AG04449 (cell line): ENCODE measurements around the gene UBTD1.

ENCODE experiments used
- CTCF ChIA-PET: fragments of 350-600 bp; formaldehyde crosslinking; extraction: SDS; loops from one replicate; lab custom pipeline; 2021; ENCODE audit warnings: antibody characterized with exemption; lab: Yijun Ruan, JAX
- POLR2A ChIA-PET: fragments of 400-600, 350-600 bp; formaldehyde crosslinking; extraction: SDS; loops from one replicate; lab custom pipeline; 2020; ENCODE audit warnings: antibody characterized with exemption, inconsistent platforms; lab: Yijun Ruan, JAX
- DNase-seq: peaks from one replicate; pipeline ENCODE4 v3.0.0-alpha.2; 2010; ENCODE audit warnings: low read depth, low spot score
- H3K4me3 ChIP-seq: 2 replicates; pipeline ENCODE4 v1.5.1; 2011; ENCODE audit warnings: low read depth, mild to moderate bottlenecking, control low read depth, low read length
- TF ChIP-seq, protein P1 (sequence below): IDR thresholded peaks from one replicate; pipeline ENCODE4 v1.5.1; 2011; ENCODE audit warnings: mild to moderate bottlenecking, moderate library complexity, low read length, control low read depth, inconsistent platforms; ENCODE audit not compliant: insufficient read depth; ENCODE audit errors: missing control alignments

UBTD1 gene

DNA sequence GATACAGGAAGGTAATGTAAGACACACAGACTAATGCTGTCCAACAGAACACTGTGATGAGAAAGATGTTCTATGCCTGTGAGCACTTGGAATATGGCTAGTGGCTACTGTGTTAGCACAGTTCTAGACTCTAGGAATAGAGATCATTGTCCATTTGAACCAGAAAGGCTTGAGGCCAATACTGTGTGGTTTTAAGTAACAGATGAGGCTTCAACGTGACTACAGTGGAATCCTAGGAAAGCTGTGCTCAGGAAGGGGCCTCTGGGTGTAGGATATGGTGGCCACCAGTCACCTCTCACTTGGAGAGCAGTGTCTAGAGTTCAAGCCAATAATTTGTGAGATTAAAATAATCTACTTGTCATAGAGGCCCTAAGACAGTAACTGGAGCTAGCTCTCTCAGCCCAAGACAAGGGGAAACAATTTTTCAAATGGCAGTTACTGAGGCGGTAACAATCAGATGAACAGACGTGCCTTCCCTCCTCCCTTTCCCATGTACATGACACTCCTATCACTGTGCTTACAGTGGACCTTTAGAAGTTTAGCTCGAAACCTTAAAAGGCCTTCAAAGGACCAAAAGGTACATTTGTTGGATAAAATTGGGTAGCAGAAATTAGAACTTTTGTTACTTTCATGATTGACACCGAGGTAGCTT, 42.6 kb upstream of the UBTD1 start:
- POLR2A ChIA-PET, result no interaction called here
- no peak overlapping the region for H3K4me3 ChIP-seq
- no peak for DNase-seq
- CTCF ChIA-PET, result interaction anchor here (1.2 to 4.8 kb wide), 4 partner anchors 8 to 156 kb away, joined by 3 to 27 read pairs (median 6); no protein-coding TSS in a partner anchor
- TF ChIP-seq, protein P1, sequence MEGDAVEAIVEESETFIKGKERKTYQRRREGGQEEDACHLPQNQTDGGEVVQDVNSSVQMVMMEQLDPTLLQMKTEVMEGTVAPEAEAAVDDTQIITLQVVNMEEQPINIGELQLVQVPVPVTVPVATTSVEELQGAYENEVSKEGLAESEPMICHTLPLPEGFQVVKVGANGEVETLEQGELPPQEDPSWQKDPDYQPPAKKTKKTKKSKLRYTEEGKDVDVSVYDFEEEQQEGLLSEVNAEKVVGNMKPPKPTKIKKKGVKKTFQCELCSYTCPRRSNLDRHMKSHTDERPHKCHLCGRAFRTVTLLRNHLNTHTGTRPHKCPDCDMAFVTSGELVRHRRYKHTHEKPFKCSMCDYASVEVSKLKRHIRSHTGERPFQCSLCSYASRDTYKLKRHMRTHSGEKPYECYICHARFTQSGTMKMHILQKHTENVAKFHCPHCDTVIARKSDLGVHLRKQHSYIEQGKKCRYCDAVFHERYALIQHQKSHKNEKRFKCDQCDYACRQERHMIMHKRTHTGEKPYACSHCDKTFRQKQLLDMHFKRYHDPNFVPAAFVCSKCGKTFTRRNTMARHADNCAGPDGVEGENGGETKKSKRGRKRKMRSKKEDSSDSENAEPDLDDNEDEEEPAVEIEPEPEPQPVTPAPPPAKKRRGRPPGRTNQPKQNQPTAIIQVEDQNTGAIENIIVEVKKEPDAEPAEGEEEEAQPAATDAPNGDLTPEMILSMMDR, result no peak

DNA sequence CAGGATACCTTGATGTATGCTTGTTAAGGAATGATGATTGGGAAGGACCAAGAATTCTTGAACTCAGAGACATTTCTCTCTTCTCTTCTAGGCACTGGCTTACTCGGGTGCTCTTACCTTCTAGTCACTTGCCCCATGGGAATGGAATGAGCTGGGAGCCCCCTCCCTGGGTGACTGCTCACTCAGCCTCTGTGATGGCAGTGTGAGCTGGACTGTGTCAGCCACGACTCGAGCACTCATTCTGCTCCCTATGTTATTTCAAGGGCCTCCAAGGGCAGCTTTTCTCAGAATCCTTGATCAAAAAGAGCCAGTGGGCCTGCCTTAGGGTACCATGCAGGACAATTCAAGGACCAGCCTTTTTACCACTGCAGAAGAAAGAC, 42.0 kb upstream of the UBTD1 start:
- CTCF ChIA-PET, result interaction anchor here (1.2 to 4.8 kb wide), 3 partner anchors 7 to 156 kb away, joined by 3 to 27 read pairs (median 8); no protein-coding TSS in a partner anchor

DNA sequence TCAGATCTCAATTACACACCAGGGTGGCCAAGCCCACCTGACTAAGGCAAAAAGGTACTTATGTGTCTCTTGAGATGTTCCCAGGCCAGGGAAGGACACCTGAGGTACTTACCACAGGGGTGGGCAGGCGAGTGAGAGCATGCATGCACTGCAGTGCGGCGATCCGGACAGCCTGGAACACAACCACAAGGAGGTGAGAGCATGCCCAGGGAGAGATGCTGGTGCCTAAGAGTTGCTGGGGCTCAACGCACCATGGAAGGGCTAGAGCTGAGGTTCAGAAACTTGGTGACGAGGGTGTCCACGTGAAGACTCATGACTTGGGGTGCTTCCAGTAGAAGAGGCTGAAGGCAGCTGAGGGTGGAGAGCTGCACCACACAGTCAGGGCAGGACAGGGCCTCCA, 39.6 kb upstream of the UBTD1 start:
- TF ChIP-seq, protein P1, result no peak
- no peak overlapping the region for H3K4me3 ChIP-seq
- POLR2A ChIA-PET, result no interaction called here
- no peak for DNase-seq
- CTCF ChIA-PET, result interaction anchor here (0.6 to 10.1 kb wide), 5 partner anchors 9 to 94 kb away, joined by 3 to 188 read pairs (median 3); no protein-coding TSS in a partner anchor

More for the DNA sequence above, 42.0 kb upstream of the UBTD1 start:
- DNase-seq, result no peak
- POLR2A ChIA-PET, result no interaction called here
- H3K4me3 ChIP-seq, result no peak overlapping the region
- TF ChIP-seq, protein P1, result no peak

DNA sequence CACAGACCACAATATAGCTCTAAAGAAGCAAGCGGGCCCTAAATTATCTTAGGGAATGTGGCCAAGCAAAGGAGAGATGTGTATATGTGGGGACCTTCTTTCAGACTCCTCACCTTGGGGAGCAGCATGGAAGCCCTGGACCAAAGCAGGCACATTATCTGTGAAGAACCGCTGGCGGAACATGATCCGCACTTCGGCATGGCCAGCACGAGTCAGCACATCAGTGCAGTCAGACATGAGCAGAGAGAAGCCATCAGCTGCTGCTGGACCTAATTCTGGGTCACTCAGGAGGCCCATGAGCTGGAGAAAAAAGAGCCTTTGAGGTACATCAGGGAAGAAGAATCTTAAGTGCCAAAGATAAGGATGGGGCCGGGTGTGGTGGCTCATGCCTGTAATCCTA, 38.8 kb upstream of the UBTD1 start:
- no peak for DNase-seq
- CTCF ChIA-PET, result interaction anchor here (0.6 to 10.1 kb wide), 6 partner anchors 8 to 153 kb away, joined by 3 to 188 read pairs (median 4); no protein-coding TSS in a partner anchor
- TF ChIP-seq, protein P1, result no peak
- POLR2A ChIA-PET, result no interaction called here
- H3K4me3 ChIP-seq, result no peak overlapping the region

DNA sequence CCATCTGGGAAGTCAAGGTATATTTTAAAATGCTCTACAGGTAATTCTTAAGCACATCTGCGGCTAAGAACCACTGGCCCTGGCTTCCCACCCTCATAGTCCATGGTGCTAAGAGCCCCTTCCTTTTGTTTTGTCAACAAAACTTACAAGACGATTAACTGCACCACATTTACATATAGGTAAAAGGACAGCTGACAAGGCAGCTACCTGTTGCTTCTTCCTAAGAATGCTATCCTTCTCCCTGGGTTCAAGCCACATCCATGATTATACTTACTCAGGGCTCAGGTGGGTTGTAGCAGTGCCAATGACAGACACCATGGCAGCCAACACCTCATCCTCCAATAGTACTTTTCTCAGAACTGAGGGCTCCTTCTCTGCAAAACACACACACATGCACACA, 36.4 kb upstream of the UBTD1 start:
- POLR2A ChIA-PET, result no interaction called here
- CTCF ChIA-PET, result interaction anchor here (0.8 to 10.1 kb wide), 9 partner anchors 8 to 186 kb away, joined by 3 to 188 read pairs (median 3); no protein-coding TSS in a partner anchor
- TF ChIP-seq, protein P1, result no peak
- H3K4me3 ChIP-seq, result no peak overlapping the region
- DNase-seq, result no peak

DNA sequence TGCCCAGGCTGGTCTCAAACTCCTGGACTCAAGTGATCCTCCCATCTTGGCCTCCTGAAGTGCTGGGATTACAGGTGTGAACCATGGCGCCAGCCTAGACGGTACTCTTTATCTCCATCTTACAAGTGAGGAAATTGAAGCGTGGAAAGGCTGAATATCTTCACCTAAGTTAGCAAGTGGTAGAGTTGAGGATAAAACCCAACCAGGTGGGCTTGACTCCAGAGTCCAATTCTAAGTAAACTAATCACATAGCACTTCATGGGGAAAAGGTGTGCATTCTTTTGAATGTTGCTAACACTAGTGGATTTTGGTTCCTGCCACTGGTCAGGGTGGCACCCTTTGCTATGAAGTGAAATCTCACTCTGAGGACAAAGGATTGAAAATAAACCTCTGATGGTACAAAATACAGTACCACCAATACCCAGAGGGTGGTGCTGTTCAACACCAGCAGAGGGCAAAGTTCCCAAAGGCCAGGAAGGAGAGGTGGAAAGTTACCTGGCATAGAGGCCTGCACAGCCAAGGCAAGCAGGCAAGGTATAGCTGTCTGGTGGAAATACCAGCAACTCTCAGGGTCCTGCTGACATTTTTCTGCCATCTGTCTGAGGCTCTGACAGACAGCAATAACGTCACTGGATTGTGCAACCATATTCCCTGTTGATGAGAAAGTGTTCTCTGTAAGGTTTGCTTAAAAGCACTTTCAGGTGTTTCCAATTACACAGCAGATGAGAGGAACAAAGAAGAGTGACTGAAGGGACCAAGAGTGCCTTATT, 35.2 kb upstream of the UBTD1 start:
- DNase-seq, result no peak
- TF ChIP-seq, protein P1, result peak; percentile 71
- no peak overlapping the region for H3K4me3 ChIP-seq
- POLR2A ChIA-PET, result no interaction called here
- CTCF ChIA-PET, result interaction anchor here (0.7 to 10.1 kb wide), 17 partner anchors 9 to 268 kb away, joined by 3 to 188 read pairs (median 8); no protein-coding TSS in a partner anchor
